ENCODE measurements around the gene C5orf15. TPM values are rescaled to one million over a fixed set of nuclear protein-coding genes. Genes with fewer than 3 reads are reported as not detected.
A peak's percentile ranks its signal among the peaks of the same experiment; 100 is the strongest.

The C5orf15 gene
- total and polyA plus RNA-seq, 9 of the 15 experiments (the other 6 are each of a cell fraction or from before 2014, with no cell fraction given), result 23.3 to 50.7 (median 35.5) TPM

- TF ChIP-seq POLR2G (IDR thresholded peaks at IDR 0.05; ENCODE audit: low read depth, low read length) (0 out of 2 replicates have a peak, but pooled peaks have one; percentile 17), RBM25 (IDR thresholded peaks at IDR 0.05; ENCODE audit: low read depth, low read length, severe bottlenecking) (no peak), MTA3 (IDR thresholded peaks at IDR 0.05; ENCODE audit: borderline replicate concordance) (peak; percentile 71; the same call in 1 of the 2 replicates), MGA (IDR thresholded peaks at IDR 0.05) (peak; percentile 50), ZFP1 (CRISPR knock-in tag; IDR thresholded peaks at IDR 0.05) (no peak), BDP1 (IDR thresholded peaks at IDR 0.05; ENCODE audit: insufficient read depth, insufficient read length) (no peak), ESRRA (IDR thresholded peaks at IDR 0.05; ENCODE audit: borderline replicate concordance, low read depth) (peak; percentile 48; the same call in 1 of the 2 replicates), ZNF282 (CRISPR knock-in tag; IDR thresholded peaks at IDR 0.05) (no peak), SREBF1 (IDR thresholded peaks at IDR 0.05; ENCODE audit: borderline replicate concordance, low read depth, low read length) (no peak), HOXB6 (CRISPR knock-in tag; IDR thresholded peaks at IDR 0.05; ENCODE audit: borderline replicate concordance) (no peak), PTBP1 (IDR thresholded peaks at IDR 0.05; ENCODE audit: low read depth, low read length) (no peak), NFRKB (IDR thresholded peaks at IDR 0.05; ENCODE audit: low read depth) (no peak), OTX1 (CRISPR knock-in tag; IDR thresholded peaks at IDR 0.05) (no peak), ZBTB49 (CRISPR knock-in tag; IDR thresholded peaks at IDR 0.05; ENCODE audit: borderline replicate concordance) (no peak), TRIM24 (IDR thresholded peaks at IDR 0.05) (no peak)
These were observed 38.2 kb downstream of the C5orf15 start (continued) for GRCh38 chr5:133930061-133930812.

All from K562 (cell line).